Measurements from ENCODE around the gene PTPRCAP.

Gene PTPRCAP

DNA sequence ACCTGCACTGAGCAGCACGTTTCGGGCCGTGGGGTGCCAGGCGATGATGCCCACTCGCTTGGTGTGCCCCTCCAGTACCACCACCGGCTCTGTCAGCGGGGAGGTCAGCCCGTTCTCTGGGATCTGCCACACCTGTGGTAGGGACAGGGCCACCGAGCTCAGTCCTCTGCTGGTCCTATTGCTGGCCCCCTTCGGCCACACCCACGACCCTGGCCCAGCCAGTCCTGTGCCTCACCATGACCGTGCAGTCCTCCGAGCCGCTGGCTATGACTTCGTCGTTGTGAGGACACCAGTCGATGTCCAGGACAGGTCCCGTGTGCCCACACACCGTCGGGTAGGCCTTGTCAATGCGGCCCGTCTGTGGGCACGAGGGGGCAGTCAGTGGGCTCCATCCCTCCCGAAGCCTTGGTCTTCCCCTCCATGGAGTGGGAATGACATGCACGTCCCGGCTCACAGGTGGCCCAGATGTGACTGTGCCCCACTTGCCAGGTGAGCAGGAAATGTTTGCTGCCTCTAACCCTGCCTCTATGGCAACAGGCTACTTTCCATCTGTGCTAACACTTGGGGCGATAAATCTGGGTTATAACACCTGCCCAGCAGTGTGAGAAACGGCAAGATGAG is 4.4 kb upstream of the PTPRCAP start:
- no peak for FAIRE-seq
- no peak for DNase-seq (ENCODE audit: low spot score)

DNA sequence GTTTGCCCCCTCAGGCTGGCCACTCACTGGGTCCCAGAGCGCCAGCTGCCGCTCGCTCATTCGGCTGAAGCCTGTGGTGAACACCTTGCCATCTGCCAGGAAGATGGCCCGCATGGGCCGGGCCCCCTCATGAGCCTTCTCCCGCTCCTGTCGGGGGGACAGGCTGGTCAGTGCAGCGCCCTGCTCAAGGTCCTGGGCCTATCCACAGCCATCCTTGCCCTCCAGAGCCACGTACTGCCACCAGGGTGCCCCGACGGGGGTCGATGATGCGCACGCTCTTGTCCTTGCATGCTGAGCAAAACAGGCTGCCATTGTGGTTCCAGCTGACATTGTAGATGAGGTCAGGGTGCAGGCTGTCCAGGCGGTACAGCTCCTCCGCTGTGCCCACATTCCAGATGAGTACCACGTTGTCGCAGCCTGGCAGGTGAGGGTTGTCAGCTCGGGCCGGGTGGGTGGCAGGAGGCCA is 3.6 kb upstream of the PTPRCAP start:
- DNase-seq (ENCODE audit: low spot score), result no peak
- no peak for FAIRE-seq

- no peak for DNase-seq (ENCODE audit: low spot score)
- FAIRE-seq, result no peak
Observed at GRCh38 chr11:67440229-67441097, 3.0 kb upstream of the PTPRCAP start.

DNA sequence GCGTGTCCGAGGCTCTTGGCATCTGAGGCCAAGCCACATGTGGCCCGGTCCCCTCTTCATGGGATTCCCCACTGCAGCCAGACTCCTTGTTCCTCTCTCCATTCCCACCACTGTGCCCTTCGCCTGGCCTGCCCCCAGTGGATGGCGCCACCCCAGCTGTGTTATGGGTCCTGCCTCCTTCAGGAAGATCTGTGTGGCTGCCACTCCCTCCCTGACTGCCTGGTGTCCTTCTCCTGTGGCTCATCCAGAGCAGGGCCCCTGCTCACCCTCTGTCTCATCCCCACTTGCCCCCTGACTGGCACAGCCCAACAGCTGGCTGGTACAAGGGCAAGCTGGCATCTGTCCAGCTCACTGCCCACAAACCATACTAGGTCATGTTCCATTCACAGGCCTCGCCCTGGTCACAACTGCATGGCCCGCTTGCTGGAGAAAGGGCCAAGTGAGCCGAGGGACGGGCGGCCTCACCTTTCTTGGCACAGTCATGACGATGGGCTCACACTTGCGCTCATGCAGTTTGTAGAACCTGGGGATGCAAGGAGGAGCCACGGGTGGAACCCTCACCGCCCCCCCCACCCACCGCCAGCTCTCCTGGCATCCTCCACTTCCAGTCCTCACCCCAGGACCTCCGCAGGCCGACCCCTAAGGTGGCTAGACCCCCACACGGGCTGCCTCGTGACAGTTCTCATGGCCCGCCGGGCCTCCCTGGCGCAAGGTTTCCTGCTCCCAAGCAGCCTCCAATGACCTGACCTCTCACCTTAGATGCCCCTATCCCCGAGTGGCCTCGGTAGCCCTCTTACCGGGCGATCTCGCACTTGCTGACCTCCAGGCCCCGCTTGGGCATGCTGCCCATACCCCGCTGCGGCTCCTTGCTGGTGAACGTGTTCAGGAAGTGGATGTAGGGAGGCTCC is 2.1 kb upstream of the PTPRCAP start:
- DNase-seq (ENCODE audit: low spot score), result peak; percentile 33
- FAIRE-seq, result no peak

- no peak for DNase-seq (ENCODE audit: low spot score)
- FAIRE-seq, result no peak
Observed at GRCh38 chr11:67438158-67438902, 848 bp upstream of the PTPRCAP start.

GRCh38 chr11:67437809-67438157 is 301 bp upstream of the PTPRCAP start:
- no peak for DNase-seq (ENCODE audit: low spot score)
- no peak for FAIRE-seq

GRCh38 chr11:67436459-67437081 is 912 bp downstream of the PTPRCAP start:
- DNase-seq (ENCODE audit: low spot score), result no peak

GRCh38 chr11:67435727-67436458 is 1.6 kb downstream of the PTPRCAP start:
- DNase-seq (ENCODE audit: low spot score), result no peak
- no peak for FAIRE-seq

More at GRCh38 chr11:67436459-67437081, 912 bp downstream of the PTPRCAP start:
- FAIRE-seq, result no peak

DNA sequence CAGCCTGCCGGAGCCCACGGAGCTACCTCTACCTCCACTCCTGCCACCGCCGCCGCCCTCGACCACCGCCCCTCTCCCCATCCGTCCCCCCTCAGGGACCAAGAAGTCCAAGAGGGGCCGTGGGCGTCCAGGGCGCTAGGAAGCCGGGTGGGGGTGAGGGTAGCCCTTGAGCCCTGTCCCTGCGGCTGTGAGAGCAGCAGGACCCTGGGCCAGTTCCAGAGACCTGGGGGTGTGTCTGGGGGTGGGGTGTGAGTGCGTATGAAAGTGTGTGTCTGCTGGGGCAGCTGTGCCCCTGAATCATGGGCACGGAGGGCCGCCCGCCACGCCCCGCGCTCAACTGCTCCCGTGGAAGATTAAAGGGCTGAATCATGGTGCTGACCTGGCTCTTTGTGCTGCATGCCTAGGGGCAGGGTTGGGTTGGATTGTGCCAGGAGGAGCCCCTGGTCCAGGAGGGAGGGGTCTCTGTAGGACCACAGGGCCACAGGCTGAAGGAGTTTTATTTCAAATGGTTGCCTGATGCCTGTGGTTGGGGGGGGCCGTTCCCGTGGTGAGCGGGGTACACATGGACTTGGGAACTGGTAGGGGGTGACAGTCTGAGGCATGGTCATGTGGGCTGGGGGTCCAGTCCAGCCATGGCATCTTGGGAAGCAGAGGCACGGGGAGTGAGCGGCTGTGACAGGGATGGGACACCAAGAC is 2.3 kb downstream of the PTPRCAP start:
- FAIRE-seq, result no peak
- no peak for DNase-seq (ENCODE audit: low spot score)

- no peak for DNase-seq (ENCODE audit: low spot score)
- FAIRE-seq, result no peak
Observed at GRCh38 chr11:67434395-67434881, 3.0 kb downstream of the PTPRCAP start.

DNA sequence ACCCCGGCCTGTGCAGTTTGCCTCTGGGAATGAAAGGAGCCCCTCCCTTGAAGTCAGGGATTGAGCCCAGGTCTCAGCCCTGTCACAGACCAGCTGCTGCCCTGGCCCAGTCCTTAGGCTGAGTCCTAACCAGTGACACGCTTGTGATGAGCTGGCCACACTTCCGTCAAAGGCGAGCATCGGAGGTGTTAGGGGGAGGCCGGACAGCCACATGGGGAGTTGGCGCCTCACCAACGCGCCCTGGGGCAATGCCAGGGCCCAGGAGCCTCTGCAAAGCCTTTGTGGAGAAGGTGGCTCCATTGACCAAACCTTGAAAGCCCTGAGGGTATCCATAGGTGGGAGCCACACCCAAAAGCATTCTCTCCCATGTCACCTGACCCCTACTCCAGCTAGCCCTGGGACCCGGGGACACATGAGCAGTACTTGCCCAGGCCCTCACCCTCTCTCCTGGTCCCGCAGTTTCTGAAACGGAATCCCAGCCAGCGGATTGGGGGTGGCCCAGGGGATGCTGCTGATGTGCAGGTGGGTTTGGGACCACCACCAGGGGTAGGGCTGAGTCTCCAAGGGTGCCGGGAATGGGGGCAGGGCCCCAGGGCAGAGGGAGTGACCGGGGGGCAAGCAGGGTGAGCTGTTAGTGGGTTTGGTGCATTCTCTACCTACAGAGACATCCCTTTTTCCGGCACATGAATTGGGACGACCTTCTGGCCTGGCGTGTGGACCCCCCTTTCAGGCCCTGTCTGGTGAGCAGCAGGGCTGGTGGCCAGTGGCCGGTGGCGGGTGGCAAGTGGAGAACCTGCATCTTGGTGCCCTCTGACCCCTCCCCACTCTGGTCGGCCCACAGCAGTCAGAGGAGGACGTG is 3.7 kb downstream of the PTPRCAP start:
- no peak for FAIRE-seq
- no peak for DNase-seq (ENCODE audit: low spot score)

DNA sequence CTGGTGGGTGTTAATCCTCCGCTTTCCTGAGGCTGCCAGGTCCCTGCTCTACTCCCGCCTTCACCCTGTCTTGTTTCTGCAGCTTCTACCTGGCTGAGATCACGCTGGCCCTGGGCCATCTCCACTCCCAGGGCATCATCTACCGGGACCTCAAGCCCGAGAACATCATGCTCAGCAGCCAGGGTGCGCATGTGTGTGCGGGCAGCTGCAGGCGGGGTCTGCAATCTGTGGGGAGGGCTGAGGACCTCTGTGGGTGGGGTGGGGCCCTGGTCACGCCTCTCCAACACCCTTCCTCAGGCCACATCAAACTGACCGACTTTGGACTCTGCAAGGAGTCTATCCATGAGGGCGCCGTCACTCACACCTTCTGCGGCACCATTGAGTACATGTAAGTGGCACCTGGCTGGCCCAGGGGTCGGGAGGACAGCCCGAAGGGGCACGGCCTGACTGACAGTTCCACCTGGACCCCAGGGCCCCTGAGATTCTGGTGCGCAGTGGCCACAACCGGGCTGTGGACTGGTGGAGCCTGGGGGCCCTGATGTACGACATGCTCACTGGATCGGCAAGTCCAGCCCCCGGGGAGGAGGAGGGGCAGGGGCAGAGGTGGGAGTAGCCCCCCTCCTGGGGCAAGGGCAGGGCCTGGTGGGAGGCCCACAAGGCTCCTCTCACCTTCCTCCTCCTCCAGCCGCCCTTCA is 4.7 kb downstream of the PTPRCAP start:
- no peak for DNase-seq (ENCODE audit: low spot score)
- FAIRE-seq, result no peak

DNA sequence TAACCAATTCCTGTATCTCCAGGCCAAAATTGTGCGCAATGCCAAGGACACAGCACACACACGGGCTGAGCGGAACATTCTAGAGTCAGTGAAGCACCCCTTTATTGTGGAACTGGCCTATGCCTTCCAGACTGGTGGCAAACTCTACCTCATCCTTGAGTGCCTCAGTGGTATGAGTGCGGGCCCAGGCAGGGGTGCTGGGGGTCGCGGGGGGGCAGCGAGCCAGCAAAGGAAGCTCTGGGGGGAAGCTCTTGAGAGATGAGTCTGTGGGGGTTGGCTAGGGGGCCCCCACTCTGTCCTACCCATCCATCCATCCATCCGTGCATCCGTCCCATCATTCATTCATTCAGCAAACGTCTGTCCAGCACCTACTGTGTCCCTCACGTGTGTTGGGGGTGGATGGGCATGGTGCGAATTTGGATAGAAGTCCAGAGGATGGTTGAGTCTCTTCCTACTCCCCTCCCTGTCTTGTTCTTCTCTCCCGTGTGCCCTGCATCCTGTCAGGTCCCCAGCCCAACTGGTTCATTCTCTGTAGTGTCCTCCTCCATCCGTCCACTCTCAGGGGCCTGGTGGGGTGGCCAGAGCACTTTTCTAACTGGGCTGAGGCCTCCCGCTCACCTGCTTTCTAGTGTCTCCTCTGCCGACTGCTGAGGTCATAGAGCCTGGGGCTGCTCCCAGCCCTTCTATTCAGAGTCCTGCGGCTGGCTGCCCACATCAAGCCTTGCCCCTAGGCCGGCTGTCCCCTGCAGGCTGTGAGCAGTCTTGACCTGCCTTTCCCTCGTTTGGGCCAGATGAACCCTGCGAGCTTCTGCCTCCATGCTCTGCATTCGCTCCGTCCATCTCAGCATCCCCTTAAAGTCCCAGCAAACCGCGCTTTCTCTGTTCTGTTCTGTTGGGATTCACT is 5.9 kb downstream of the PTPRCAP start:
- DNase-seq (ENCODE audit: low spot score) (no peak), FAIRE-seq (no peak)

DNA sequence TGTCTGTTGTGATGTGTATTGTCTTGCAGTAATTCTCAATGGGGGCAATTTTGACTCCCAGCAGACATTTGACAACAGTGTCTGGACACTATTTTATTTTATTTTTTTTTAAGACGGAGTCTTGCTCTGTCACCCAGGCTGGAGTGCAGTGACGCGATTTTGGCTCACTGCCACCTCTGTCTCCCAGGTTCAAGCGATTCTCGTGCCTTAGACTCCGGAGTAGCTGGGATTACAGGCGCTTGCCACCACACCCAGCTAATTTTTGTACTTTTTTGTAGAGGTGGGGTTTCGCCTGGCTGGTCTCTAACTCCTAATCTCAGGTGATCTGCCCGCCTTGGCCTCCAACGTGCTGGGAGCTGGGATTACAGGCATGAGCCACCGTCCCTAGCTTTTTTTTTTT is 7.8 kb downstream of the PTPRCAP start:
- FAIRE-seq (no peak), DNase-seq (ENCODE audit: low spot score) (no peak)

GRCh38 chr11:67429038-67429668 is 8.3 kb downstream of the PTPRCAP start:
- FAIRE-seq, result no peak
- DNase-seq (ENCODE audit: low spot score), result no peak
